GM03348 (cell line): ENCODE data around the gene METTL2B.
"Not testable (repeated sequence)": the region's sequence is repeated elsewhere in the genome, so short reads cannot be mapped to it uniquely, and the experiment has no call there.

ENCODE experiments used
- DNase-seq: peaks from one replicate; pipeline ENCODE4 v3.0.0; 2012; ENCODE audit warnings: low spot score

The METTL2B gene

GRCh38 chr7:128454808-128455542 lies 21.6 kb upstream of the METTL2B start:
- peak; percentile 33 for DNase-seq

- peak; percentile 100 for DNase-seq
Observed at GRCh38 chr7:128455543-128456254, 20.8 kb upstream of the METTL2B start, which contains the start of gene HILPDA. Gene HILPDA, plus strand, starts transcription at chr7:128455878. Its CDS starts 1,391 bp downstream, at chr7:128457269.

DNA sequence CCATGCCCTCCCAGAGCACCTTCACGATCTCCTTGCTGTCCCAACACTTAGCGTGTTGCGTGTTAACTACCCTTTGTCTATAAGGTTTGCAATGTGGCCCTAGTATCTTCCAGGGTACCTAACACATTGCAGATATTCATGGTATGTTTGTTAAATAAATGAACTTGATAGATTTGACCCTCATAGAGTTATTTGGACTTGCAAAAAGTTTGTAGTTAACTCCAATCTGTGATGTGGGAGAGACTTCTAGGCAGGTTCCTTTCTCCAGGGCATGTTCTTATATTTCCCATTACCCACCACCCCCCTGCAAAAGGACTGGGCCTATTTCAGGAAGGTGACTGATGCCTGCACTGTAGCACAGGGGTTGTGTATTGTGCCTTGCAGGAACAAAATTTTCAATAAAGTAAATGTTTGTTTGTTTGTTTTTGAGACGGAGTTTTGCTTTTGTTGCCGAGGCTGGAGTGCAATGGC lies 20.3 kb upstream of the METTL2B start:
- DNase-seq: no peak

GRCh38 chr7:128457385-128457784 lies 19.2 kb upstream of the METTL2B start:
- DNase-seq: not testable (repeated sequence)

DNA sequence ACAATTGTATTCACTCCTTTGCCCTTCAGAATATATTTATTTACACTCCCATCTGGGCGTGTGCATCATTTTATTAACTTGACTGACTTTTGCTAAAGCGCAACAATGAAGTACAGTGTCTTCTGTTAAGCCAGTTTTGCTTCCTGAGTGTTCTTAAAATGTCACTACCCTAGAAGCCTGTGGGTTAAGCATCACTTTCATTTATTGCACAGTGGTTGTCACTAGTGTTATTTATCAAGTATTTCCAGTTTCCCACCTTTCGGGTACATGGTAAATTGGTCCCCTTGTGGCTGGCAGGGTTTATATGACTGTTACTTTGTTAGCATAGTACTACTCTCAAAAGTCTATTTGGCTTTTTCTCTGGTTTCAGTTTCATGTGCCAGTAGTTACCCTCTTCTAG lies 17.6 kb upstream of the METTL2B start:
- no peak for DNase-seq

GRCh38 chr7:128459394-128459878 lies 17.1 kb upstream of the METTL2B start:
- DNase-seq: peak; percentile 70

GRCh38 chr7:128462460-128462859 lies 14.1 kb upstream of the METTL2B start:
- DNase-seq: no peak

DNA sequence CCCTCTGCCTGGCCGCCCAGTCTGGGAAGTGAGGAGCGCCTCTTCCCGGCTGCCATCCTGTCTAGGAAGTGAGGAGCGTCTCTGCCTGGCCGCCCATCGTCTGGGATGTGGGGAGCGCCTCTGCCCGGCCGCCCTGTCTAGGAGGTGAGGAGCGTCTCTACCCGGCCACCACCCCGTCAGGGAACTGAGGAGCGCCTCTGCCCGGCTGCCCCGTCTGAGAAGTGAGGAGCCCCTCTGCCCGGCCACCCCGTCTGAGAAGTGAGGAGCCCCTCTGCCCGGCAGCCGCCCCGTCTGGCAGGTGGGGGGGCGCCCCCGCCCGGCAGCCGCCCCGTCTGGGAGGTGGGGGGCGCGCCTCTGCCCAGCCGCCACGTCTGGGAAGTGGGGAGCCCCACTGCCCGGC lies 13.2 kb upstream of the METTL2B start:
- not testable (repeated sequence) for DNase-seq

- not testable (repeated sequence) for DNase-seq
Observed at GRCh38 chr7:128463933-128464332, 12.6 kb upstream of the METTL2B start.

- not testable (repeated sequence) for DNase-seq
Observed at GRCh38 chr7:128466871-128467270, 9.7 kb upstream of the METTL2B start.

DNA sequence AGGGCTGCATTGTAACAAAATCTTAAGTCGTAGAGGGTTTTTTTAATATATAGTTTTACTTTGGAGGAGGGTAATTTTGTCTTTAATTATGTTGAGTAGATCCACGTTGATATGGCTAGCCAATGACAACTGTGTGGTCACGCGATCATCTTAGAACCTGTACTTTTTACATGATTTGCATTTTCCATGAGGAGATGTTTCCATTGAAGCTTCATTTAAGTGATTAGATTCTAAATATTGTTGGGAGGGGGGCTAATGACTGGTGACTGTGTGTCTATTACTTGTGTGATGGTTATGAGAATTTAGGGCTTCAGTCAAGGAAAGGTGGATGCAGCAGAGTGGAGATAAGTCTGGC lies 765 bp downstream of the METTL2B start:
- DNase-seq: not testable (repeated sequence)

DNA sequence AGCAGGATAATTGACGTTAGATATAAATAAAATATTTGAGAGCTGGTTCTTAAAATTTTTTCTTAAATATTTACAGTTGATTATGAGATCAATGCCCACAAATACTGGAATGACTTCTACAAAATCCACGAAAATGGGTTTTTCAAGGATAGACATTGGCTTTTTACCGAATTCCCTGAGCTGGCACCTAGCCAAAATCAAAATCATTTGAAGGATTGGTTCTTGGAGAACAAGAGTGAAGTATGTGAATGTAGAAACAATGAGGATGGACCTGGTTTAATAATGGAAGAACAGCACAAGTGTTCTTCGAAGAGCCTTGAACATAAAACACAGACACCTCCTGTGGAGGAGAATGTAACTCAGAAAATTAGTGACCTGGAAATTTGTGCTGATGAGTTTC lies 2.5 kb downstream of the METTL2B start:
- DNase-seq: not testable (repeated sequence)

DNA sequence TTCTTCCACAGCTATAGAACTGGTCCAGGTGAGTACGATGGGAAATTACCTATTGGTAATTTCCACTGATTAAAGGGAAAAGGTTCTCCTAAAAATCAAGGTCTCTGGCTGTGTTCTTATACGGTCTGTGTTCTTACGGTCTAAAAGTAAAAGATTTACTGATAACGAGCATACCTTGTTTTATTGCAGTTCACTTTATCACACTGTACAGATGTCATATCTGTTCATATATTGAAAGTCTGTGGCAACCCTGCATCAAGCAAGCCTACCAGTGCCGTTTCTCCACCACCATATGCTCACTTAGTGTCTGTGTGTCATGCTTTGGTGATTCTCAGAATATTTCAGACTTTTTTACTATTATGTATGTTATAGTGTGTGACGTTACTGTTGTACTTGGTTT lies 11.6 kb downstream of the METTL2B start:
- not testable (repeated sequence) for DNase-seq

DNA sequence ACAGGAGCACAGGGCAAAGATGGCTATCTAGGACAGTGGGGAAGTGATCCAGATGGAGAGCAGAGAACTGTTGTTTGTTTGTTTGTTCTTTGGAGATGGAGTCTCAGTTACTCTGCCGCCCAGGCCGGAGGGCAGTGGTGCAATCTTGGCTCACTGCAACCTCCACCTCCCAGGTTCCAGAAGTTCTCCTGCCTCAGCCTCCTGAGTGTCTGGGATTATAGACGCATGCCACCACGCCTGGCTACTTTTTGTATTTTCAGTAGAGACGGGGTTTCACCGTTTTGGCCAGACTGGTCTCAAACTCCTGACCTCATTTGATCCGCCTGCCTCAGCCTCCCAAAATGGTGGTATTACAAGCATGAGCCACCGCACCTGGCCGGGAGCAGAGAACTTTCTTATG lies 20.9 kb downstream of the METTL2B start:
- no peak for DNase-seq

DNA sequence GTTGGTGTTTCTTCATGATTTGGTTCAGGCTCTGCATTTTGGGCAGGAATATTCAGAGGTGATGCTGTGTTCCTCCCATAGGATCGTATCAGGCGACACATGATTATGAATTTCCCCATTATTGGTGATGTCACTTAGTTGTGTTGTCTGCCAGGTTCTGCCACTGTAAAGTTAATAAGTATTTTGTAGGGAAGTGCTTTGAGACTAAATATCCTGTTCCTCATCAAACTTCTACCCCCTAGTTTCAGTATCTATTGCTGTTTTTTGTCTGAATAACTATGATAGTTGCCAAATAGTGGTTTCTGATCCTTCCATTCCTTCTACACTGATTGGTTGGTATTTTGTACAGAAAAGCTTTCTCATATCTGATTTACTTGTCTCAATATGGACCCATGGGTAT lies 28.9 kb downstream of the METTL2B start:
- not testable (repeated sequence) for DNase-seq

GRCh38 chr7:128506819-128507218 lies 30.3 kb downstream of the METTL2B start:
- not testable (repeated sequence) for DNase-seq

GRCh38 chr7:128507321-128507993 lies 30.9 kb downstream of the METTL2B start:
- DNase-seq: not testable (repeated sequence)

DNA sequence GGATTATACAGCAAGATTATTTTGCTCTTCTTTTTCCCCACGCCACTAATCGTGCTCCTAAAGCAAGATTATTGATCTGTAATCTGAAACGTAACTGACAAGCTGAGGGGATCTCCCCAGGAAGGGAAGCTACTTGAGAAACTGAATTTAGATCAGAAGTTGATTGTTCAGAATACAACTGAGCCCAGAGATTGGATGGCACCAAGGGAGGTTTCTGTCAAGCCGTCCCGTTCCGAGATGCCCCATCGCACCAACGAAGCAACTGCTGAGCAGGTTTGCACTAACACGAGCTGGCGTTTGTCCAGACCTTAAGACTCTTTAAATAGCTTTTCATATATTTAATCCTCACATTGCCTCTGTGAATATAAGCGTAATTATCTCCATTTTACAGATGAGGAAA lies 35.1 kb downstream of the METTL2B start:
- not testable (repeated sequence) for DNase-seq

DNA sequence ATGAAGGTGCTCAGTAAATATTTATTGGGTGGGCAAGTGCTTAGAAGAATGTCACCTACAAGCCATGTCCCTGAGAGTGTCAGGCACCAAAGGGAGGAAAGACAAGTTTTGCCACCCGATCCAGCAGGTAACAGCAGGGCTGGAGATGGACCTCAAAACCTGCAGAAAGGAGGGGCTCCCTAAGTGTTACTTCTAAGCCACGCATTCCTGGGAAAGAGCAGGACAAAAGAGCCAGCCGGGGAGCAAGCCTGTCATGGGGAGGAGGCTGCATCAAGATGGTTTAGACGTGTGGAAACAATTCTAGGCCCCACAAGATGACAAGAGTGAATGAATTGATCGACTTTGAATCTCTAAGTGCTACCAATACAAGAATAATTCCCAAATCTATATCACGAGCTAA lies 38.7 kb downstream of the METTL2B start:
- not testable (repeated sequence) for DNase-seq

- not testable (repeated sequence) for DNase-seq
Observed at GRCh38 chr7:128517023-128517422, 40.5 kb downstream of the METTL2B start.

DNA sequence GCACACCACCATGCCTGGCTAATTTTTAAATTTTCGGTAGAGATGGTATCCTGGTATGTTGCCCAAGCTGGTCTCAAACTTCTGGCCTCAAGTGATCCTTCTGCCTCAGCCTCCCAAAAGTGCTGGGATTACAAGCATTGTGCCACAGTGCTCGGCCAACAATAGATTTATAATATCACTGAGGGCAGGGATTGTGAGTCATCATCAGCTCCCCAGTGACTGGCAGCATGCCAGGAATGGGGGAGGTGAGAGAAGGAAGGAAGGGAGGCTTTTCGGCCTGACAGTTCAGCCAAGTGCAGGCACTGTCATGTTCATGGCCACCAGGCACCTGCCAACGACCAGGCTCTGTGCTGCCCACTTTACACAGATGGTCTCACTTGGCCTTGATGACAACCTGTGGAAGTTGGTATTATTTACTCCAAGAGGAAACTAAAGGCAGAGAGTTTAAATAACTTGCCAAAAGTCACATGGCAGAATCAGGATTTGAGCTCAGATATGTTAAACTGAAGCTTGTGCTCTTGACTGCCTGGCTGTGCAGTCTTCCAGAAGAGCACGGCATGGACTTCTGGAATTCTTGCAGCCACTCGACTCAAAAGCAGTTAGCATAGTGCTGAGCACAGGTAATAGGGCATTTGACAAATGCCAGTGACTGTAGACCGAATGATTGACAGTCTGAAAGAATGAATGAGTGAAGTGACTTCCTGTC lies 46.8 kb downstream of the METTL2B start:
- DNase-seq: peak; percentile 31
